Neuronal stem cell (in vitro differentiated cells): ENCODE measurements around the gene TENT5D.

ENCODE experiments used
- DNase-seq: peaks from one replicate; pipeline ENCODE4 v3.0.0-alpha.2; 2013; ENCODE audit warnings: low spot score
- H2AFZ ChIP-seq: one replicate; pipeline ENCODE4 v1.6.1; 2013; ENCODE audit warnings: mild to moderate bottlenecking, low read length, inconsistent platforms
- H2AK5ac ChIP-seq: 2 replicates; pipeline ENCODE4 v1.6.1; 2013; ENCODE audit warnings: low read depth, mild to moderate bottlenecking, inconsistent platforms, low read length, moderate library complexity, mixed read lengths
- H2BK120ac ChIP-seq: 2 replicates; pipeline ENCODE4 v1.6.1; 2013; ENCODE audit warnings: low read depth, mild to moderate bottlenecking, inconsistent platforms, low read length, moderate library complexity, mixed read lengths
- H2BK12ac ChIP-seq: one replicate; pipeline ENCODE4 v1.6.1; 2013; ENCODE audit warnings: low read length, inconsistent platforms
- H2BK15ac ChIP-seq: 2 replicates; pipeline ENCODE4 v1.6.1; 2013; ENCODE audit warnings: mild to moderate bottlenecking, low read length, inconsistent platforms, mixed read lengths
- H2BK5ac ChIP-seq: one replicate; pipeline ENCODE4 v1.6.1; 2013; ENCODE audit warnings: inconsistent platforms, mild to moderate bottlenecking, low read length, moderate library complexity
- H3K14ac ChIP-seq: one replicate; pipeline ENCODE4 v1.6.1; 2013; ENCODE audit warnings: low read length, inconsistent platforms
- H3K18ac ChIP-seq: 2 replicates; pipeline ENCODE4 v1.6.1; 2013; ENCODE audit warnings: low read length, inconsistent platforms
- H3K23ac ChIP-seq: 2 replicates; pipeline ENCODE4 v1.6.1; 2013; ENCODE audit warnings: low read depth, mild to moderate bottlenecking, mixed read lengths, low read length, inconsistent platforms; ENCODE audit not compliant: poor library complexity
- H3K27ac ChIP-seq: replicated peaks from 3 replicates; pipeline ENCODE4 v1.5.1; 2013; ENCODE audit warnings: low read length, inconsistent platforms
- H3K27me3 ChIP-seq, 3 experiments: 2 replicates each; pipeline ENCODE4 v1.6.1; 2013; ENCODE audit warnings: low read length in 3 of 3, mild to moderate bottlenecking in 2 of 3, inconsistent platforms in 1 of 3, low read depth in 1 of 3, mixed read lengths in 1 of 3, moderate library complexity in 1 of 3; ENCODE audit not compliant: control insufficient read depth in 3 of 3, insufficient read depth in 3 of 3
- H3K36me3 ChIP-seq, 2 donors: replicated peaks in 1 of 2; 2 replicates each; pipeline ENCODE4 v1.6.1; 2013; ENCODE audit warnings: low read length in 2 of 2; ENCODE audit not compliant: control insufficient read depth in 2 of 2, insufficient read depth in 2 of 2
- H3K4ac ChIP-seq: 2 replicates; pipeline ENCODE4 v1.6.1; 2013; ENCODE audit warnings: inconsistent platforms, mild to moderate bottlenecking, low read length, moderate library complexity
- H3K4me1 ChIP-seq, 2 donors: 1 replicate in 1 of 2; 2 replicates in 1 of 2; pipeline ENCODE4 v1.6.1; 2013; ENCODE audit warnings: low read length in 2 of 2, low read depth in 1 of 2; ENCODE audit not compliant: control insufficient read depth in 2 of 2, insufficient read depth in 1 of 2
- H3K4me2 ChIP-seq: one replicate; pipeline ENCODE4 v1.6.1; 2013; ENCODE audit warnings: mild to moderate bottlenecking, low read length, inconsistent platforms; ENCODE audit not compliant: insufficient read depth, poor library complexity, severe bottlenecking
- H3K4me3 ChIP-seq, 2 donors: 2 replicates each; pipeline ENCODE4 v1.5.1; 2013; ENCODE audit warnings: low read length in 2 of 2, mild to moderate bottlenecking in 2 of 2, inconsistent platforms in 1 of 2, moderate library complexity in 1 of 2
- H3K79me1 ChIP-seq: one replicate; pipeline ENCODE4 v1.6.1; 2013; ENCODE audit warnings: low read depth, mild to moderate bottlenecking, inconsistent platforms, low read length, moderate library complexity
- H3K9ac ChIP-seq: one replicate; pipeline ENCODE4 v1.6.1; 2013; ENCODE audit warnings: mild to moderate bottlenecking, low read depth, low read length, inconsistent platforms; ENCODE audit not compliant: poor library complexity
- H3K9me3 ChIP-seq, 2 donors: replicated peaks in 1 of 2; 2 replicates each; pipeline versions ENCODE3 to v1.6.1; 2013; ENCODE audit warnings: low read length in 2 of 2, mild to moderate bottlenecking in 2 of 2, inconsistent platforms in 1 of 2, low read depth in 1 of 2, mixed read lengths in 1 of 2, moderate library complexity in 1 of 2; ENCODE audit not compliant: control insufficient read depth in 2 of 2, insufficient read depth in 1 of 2
- H4K8ac ChIP-seq: one replicate; pipeline ENCODE4 v1.6.1; 2013; ENCODE audit warnings: low read depth, mild to moderate bottlenecking, inconsistent platforms, low read length, moderate library complexity
- H4K91ac ChIP-seq: one replicate; pipeline ENCODE4 v1.6.1; 2013; ENCODE audit warnings: low read length, low read depth, mild to moderate bottlenecking, inconsistent platforms; ENCODE audit not compliant: poor library complexity
- WGBS, 2 donors: extraction: QIAGEN DNeasy Blood & Tissue Kit; methylation state at CpG; one replicate each; pipeline ENCODE4 v1.1.7; 2013; ENCODE audit warnings: missing lambda C conversion rate in 2 of 2, mixed read lengths in 1 of 2; ENCODE audit not compliant: insufficient read length in 2 of 2, insufficient replicate concordance in 1 of 2; ENCODE audit errors: extremely low coverage in 2 of 2; 5-methylcytosine and 5-hydroxymethylcytosine counted together

Gene TENT5D

DNA sequence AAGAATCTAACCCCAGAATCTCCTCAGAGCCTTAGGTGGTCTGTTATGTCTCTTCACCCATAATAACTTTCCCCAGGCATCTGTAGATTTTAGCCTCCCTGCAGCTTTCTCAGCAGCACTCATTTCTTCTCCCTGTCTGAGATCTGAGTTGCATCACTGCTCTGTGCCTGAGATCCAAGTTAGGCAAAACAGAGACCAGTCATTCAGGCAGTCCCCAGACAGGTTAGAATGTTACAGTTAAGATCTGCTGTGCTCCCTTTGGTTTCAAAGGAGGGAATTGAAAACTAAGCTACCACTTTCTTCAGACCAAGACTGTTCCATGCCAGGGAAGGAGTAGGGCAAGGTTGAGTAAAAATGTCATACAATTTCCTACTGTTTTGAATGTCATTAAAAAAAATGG, 65.3 kb downstream of the TENT5D start:
- Histone ChIP-seq H3K4me2 (no peak overlapping the region), H3K9ac (no peak overlapping the region), H2AFZ (no peak overlapping the region), H3K27ac (no peak overlapping the region), H2BK5ac (no peak overlapping the region), H2BK120ac (no peak overlapping the region), H3K36me3 (no peaks in the 10 kb centered on the region), H3K23ac (no peak overlapping the region), H3K4me1 (no peaks in the 10 kb centered on the region), H2BK12ac (no peak overlapping the region), H4K8ac (no peak overlapping the region), H3K4me3 (no peak overlapping the region), H3K79me1 (no peaks in the 10 kb centered on the region), H2BK15ac (no peak overlapping the region), H3K27me3 (no peaks in the 10 kb centered on the region), H3K4ac (no peak overlapping the region), H3K14ac (no peak overlapping the region), H4K91ac (no peak overlapping the region), H2AK5ac (no peak overlapping the region), H3K18ac (no peak overlapping the region), H3K9me3 (no peaks in the 10 kb centered on the region)
- no peak for DNase-seq

DNA sequence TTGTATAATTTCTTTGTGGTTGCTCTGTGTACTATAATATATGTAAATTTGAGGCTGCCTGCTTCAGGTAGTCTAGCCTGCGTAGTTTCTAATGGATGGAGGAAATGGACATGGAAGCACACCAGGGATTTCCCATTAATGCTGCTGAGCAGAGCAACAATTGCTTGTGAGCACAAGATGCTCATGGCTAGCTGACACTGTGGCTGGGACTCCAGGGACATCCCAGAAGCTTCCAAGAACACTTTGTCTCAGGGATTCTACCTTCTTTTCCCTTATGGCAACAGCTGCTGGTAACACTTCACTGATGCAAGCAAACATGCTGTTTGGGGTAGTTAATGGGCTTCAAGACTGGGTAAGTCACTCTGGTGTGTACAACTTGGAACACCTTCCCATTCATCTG, 66.1 kb downstream of the TENT5D start:
- Histone ChIP-seq H3K27me3 (no peaks in the 10 kb centered on the region), H2BK5ac (no peak overlapping the region), H2BK12ac (no peak overlapping the region), H3K23ac (no peak overlapping the region), H2AK5ac (no peak overlapping the region), H3K27ac (no peak overlapping the region), H3K9ac (no peak overlapping the region), H2AFZ (no peak overlapping the region), H3K9me3 (no peaks in the 10 kb centered on the region), H3K14ac (no peak overlapping the region), H4K8ac (no peak overlapping the region), H2BK120ac (no peak overlapping the region), H3K79me1 (no peaks in the 10 kb centered on the region), H3K4ac (no peak overlapping the region), H3K4me1 (no peaks in the 10 kb centered on the region), H3K4me3 (no peak overlapping the region), H3K36me3 (no peaks in the 10 kb centered on the region), H4K91ac (no peak overlapping the region), H3K18ac (no peak overlapping the region), H3K4me2 (no peak overlapping the region), H2BK15ac (no peak overlapping the region)
- WGBS, 2 donors = no CpG with 5 or more reads among the region's 1 CpG
- DNase-seq = no peak

DNA sequence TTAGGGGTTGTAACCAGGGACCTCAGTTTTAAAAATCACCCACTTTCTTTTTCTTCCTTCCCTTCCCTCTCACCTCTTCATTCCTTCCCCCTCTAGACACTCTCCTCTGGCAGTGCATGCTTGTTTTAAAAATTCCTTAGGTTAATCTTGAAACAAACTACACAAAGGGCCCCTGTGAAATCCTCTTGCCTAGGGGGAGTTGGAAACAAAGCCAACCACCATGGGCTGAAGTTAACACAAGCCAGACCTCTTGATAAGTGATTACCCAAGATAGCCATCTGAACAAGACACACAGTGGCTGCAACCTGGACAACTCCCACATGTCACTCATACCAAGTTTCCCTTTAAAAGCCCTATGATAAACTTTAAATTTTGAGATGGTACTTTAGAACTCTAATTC, 68.9 kb downstream of the TENT5D start:
- Histone ChIP-seq H2AFZ (no peak overlapping the region), H3K9me3 (no peaks in the 10 kb centered on the region), H3K79me1 (no peaks in the 10 kb centered on the region), H3K18ac (no peak overlapping the region), H2BK15ac (no peak overlapping the region), H3K14ac (no peak overlapping the region), H3K4me1 (no peaks in the 10 kb centered on the region), H3K4me2 (no peak overlapping the region), H3K4ac (no peak overlapping the region), H2BK12ac (no peak overlapping the region), H3K27ac (no peak overlapping the region), H2BK120ac (no peak overlapping the region), H3K4me3 (no peak overlapping the region), H3K27me3 (no peaks in the 10 kb centered on the region), H2BK5ac (no peak overlapping the region), H4K8ac (no peak overlapping the region), H4K91ac (no peak overlapping the region), H2AK5ac (no peak overlapping the region), H3K36me3 (no peaks in the 10 kb centered on the region), H3K23ac (no peak overlapping the region), H3K9ac (no peak overlapping the region)
- no peak for DNase-seq
